HEK293 (cell line): ENCODE data around the gene KLK13.

Experiments used
- CTCF ChIA-PET: fragments of 350-600 bp; formaldehyde crosslinking; extraction: SDS; loops from one replicate; lab custom pipeline; 2021; ENCODE audit warnings: antibody characterized with exemption; lab: Yijun Ruan, JAX
- POLR2A ChIA-PET: fragments of 300-600 bp; formaldehyde crosslinking; extraction: SDS; loops from one replicate; lab custom pipeline; 2020; ENCODE audit warnings: antibody characterized with exemption, inconsistent platforms; lab: Yijun Ruan, JAX
- H3K27ac ChIP-seq: fragments of 200-500 bp; sonication (Bioruptor generic); 2 replicates; pipeline ENCODE4 v1.5.1; 2014; ENCODE audit warnings: low read depth, low read length, control low read depth, inconsistent platforms; ENCODE audit errors: extremely low read depth
- H3K36me3 ChIP-seq, 2 experiments: fragments of 200-500 bp in 1 of 2; sonication (Bioruptor generic) in 1 of 2; 1 replicate in 1 of 2; 2 replicates in 1 of 2; pipeline ENCODE4 v1.5.1; 2014 to 2017; ENCODE audit warnings: inconsistent platforms in 2 of 2, low read length in 2 of 2; ENCODE audit not compliant: control insufficient read depth in 2 of 2, insufficient read depth in 1 of 2
- H3K4me1 ChIP-seq: fragments of 200-500 bp; sonication (Bioruptor generic); 2 replicates; pipeline ENCODE4 v1.5.1; 2014; ENCODE audit warnings: mild to moderate bottlenecking, low read length, inconsistent platforms; ENCODE audit not compliant: control insufficient read depth, insufficient read depth
- H3K4me3 ChIP-seq: 2 replicates; pipeline ENCODE4 v1.5.1; 2011; ENCODE audit warnings: low read depth, mild to moderate bottlenecking, control low read depth, low read length, moderate library complexity
- H3K9me3 ChIP-seq: fragments of 200-500 bp; sonication (Bioruptor generic); 2 replicates; pipeline ENCODE4 v1.5.1; 2014; ENCODE audit warnings: low read depth, low read length, inconsistent platforms; ENCODE audit not compliant: control insufficient read depth, insufficient read depth
- TCF7L2 ChIP-seq: IDR thresholded peaks from 2 replicates; pipeline ENCODE4 v1.6.1; 2011; ENCODE audit warnings: low read depth, mild to moderate bottlenecking, inconsistent platforms, low read length, moderate library complexity, borderline replicate concordance
- TRIM28 ChIP-seq: IDR thresholded peaks from 2 replicates; pipeline ENCODE4 v1.6.1; 2011; ENCODE audit warnings: low read length, control low read depth, borderline replicate concordance
- ZFHX2 ChIP-seq: fragments of 450-650 bp; formaldehyde crosslinking; conservative IDR thresholded peaks from 2 replicates; pipeline ENCODE4 v1.5.1; 2016; ENCODE audit warnings: missing biosample characterization, missing genetic modification characterization
- ZFP69B ChIP-seq: fragments of 450-650 bp; formaldehyde crosslinking; IDR thresholded peaks from 2 replicates; pipeline ENCODE4 v1.5.1; 2016; ENCODE audit warnings: missing biosample characterization, missing genetic modification characterization
- ZNF10 ChIP-seq: fragments of 450-650 bp; formaldehyde crosslinking; IDR thresholded peaks from 2 replicates; pipeline ENCODE4 v1.5.1; 2017; ENCODE audit warnings: missing biosample characterization, missing genetic modification characterization
- ZNF121 ChIP-seq: fragments of 450-650 bp; formaldehyde crosslinking; IDR thresholded peaks from 2 replicates; pipeline ENCODE4 v1.5.1; 2016; ENCODE audit warnings: missing biosample characterization, missing genetic modification characterization
- ZNF155 ChIP-seq: fragments of 450-650 bp; formaldehyde crosslinking; IDR thresholded peaks from 2 replicates; pipeline ENCODE4 v1.5.1; 2016; ENCODE audit warnings: missing biosample characterization, missing genetic modification characterization
- ZNF157 ChIP-seq: fragments of 450-650 bp; formaldehyde crosslinking; IDR thresholded peaks from 2 replicates; pipeline ENCODE4 v1.5.1; 2016; ENCODE audit warnings: missing biosample characterization, missing genetic modification characterization
- ZNF175 ChIP-seq: fragments of 450-650 bp; formaldehyde crosslinking; IDR thresholded peaks from 2 replicates; pipeline ENCODE4 v1.5.1; 2016; ENCODE audit warnings: missing biosample characterization, missing genetic modification characterization
- ZNF184 ChIP-seq: fragments of 450-650 bp; IDR thresholded peaks from 2 replicates; pipeline ENCODE4 v1.5.1; 2018; ENCODE audit warnings: missing biosample characterization, mild to moderate bottlenecking, missing genetic modification characterization
- ZNF37A ChIP-seq: fragments of 450-650 bp; IDR thresholded peaks from 2 replicates; pipeline ENCODE4 v1.5.1; 2018; ENCODE audit warnings: missing biosample characterization, missing genetic modification characterization
- ZNF394 ChIP-seq: fragments of 450-650 bp; formaldehyde crosslinking; IDR thresholded peaks from 2 replicates; pipeline ENCODE4 v1.5.1; 2016; ENCODE audit warnings: missing biosample characterization, missing genetic modification characterization, mild to moderate bottlenecking, moderate library complexity, borderline replicate concordance
- ZNF423 ChIP-seq: fragments of 450-650 bp; formaldehyde crosslinking; IDR thresholded peaks from 2 replicates; pipeline ENCODE4 v1.5.1; 2016; ENCODE audit warnings: missing biosample characterization, missing genetic modification characterization
- ZNF510 ChIP-seq: fragments of 450-650 bp; formaldehyde crosslinking; IDR thresholded peaks from 2 replicates; pipeline ENCODE4 v1.5.1; 2018; ENCODE audit warnings: mild to moderate bottlenecking, missing genetic modification characterization, missing biosample characterization; ENCODE audit not compliant: insufficient replicate concordance
- ZNF521 ChIP-seq: fragments of 450-650 bp; formaldehyde crosslinking; IDR thresholded peaks from 2 replicates; pipeline ENCODE4 v1.5.1; 2017; ENCODE audit warnings: missing biosample characterization, mild to moderate bottlenecking, missing genetic modification characterization
- ZNF623 ChIP-seq: fragments of 450-650 bp; formaldehyde crosslinking; IDR thresholded peaks from 2 replicates; pipeline ENCODE4 v1.5.1; 2016; ENCODE audit warnings: missing biosample characterization, missing genetic modification characterization
- ZNF660 ChIP-seq: fragments of 450-650 bp; IDR thresholded peaks from 2 replicates; pipeline ENCODE4 v1.5.1; 2018; ENCODE audit warnings: missing biosample characterization, mild to moderate bottlenecking, missing genetic modification characterization
- ZNF707 ChIP-seq: fragments of 450-650 bp; formaldehyde crosslinking; IDR thresholded peaks from 2 replicates; pipeline ENCODE4 v1.5.1; 2016; ENCODE audit warnings: missing biosample characterization, missing genetic modification characterization
- ZNF791 ChIP-seq: fragments of 450-650 bp; formaldehyde crosslinking; IDR thresholded peaks from 2 replicates; pipeline ENCODE4 v1.5.1; 2016; ENCODE audit warnings: missing biosample characterization, missing genetic modification characterization
- TF ChIP-seq, protein P1 (sequence below): fragments of 450-650 bp; formaldehyde crosslinking; IDR thresholded peaks from 2 replicates; pipeline ENCODE4 v1.5.1; 2017; ENCODE audit warnings: missing biosample characterization, missing genetic modification characterization
- TF ChIP-seq, protein P2 (sequence below): fragments of 450-650 bp; formaldehyde crosslinking; IDR thresholded peaks from 2 replicates; pipeline ENCODE4 v1.5.1; 2017; ENCODE audit warnings: missing biosample characterization, missing genetic modification characterization
- TF ChIP-seq, protein P3 (sequence below): fragments of 450-650 bp; formaldehyde crosslinking; IDR thresholded peaks from 2 replicates; pipeline ENCODE4 v1.5.1; 2016; ENCODE audit warnings: missing biosample characterization, missing genetic modification characterization
- TF ChIP-seq, protein P4 (sequence below): fragments of 450-650 bp; formaldehyde crosslinking; IDR thresholded peaks from 2 replicates; pipeline ENCODE4 v1.5.1; 2016; ENCODE audit warnings: missing biosample characterization, missing genetic modification characterization

The KLK13 gene

DNA sequence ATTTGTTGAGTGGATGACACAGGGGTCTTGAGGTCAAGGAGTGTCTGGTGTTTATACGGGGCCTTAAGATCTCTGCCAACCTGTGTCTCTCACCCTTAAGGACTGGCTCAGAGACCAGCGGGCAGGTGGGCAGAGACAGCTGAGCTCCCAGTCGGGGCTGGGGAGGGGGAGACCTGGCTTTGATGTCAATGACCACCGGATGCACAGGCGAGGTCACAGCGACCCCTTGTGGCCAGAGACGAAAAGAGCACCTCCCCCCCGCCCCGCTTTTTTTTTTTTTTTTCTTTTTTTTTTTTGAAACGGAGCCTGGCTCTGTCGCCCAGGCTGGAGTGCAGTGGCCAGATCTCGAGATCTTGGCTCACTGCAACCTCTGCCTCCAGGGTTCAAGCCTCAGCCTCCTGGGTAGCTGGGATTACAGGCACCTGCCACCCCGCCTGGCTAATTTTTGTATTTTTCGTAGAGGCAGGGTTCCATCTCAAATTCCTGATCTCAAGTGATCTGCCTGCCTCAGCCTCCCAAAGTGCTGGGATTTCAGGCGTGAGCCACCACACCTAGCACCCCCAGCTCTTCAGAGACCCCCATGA is 29.9 kb upstream of the KLK13 start (continued):
- no peak for TF ChIP-seq ZNF521 (tag by site-specific recombination)
- TF ChIP-seq ZNF394 (tag by site-specific recombination), result no peak
- TF ChIP-seq, protein P1, sequence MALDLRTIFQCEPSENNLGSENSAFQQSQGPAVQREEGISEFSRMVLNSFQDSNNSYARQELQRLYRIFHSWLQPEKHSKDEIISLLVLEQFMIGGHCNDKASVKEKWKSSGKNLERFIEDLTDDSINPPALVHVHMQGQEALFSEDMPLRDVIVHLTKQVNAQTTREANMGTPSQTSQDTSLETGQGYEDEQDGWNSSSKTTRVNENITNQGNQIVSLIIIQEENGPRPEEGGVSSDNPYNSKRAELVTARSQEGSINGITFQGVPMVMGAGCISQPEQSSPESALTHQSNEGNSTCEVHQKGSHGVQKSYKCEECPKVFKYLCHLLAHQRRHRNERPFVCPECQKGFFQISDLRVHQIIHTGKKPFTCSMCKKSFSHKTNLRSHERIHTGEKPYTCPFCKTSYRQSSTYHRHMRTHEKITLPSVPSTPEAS (tag by site-specific recombination), result no peak
- TF ChIP-seq ZNF423, result no peak
- TF ChIP-seq, protein P2, sequence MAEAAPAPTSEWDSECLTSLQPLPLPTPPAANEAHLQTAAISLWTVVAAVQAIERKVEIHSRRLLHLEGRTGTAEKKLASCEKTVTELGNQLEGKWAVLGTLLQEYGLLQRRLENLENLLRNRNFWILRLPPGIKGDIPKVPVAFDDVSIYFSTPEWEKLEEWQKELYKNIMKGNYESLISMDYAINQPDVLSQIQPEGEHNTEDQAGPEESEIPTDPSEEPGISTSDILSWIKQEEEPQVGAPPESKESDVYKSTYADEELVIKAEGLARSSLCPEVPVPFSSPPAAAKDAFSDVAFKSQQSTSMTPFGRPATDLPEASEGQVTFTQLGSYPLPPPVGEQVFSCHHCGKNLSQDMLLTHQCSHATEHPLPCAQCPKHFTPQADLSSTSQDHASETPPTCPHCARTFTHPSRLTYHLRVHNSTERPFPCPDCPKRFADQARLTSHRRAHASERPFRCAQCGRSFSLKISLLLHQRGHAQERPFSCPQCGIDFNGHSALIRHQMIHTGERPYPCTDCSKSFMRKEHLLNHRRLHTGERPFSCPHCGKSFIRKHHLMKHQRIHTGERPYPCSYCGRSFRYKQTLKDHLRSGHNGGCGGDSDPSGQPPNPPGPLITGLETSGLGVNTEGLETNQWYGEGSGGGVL (tag by site-specific recombination), result no peak
- no peak for TF ChIP-seq ZNF660 (tag by site-specific recombination)
- TF ChIP-seq TCF7L2, result peak; percentile 49; the same call in 1 of the 2 replicates
- TF ChIP-seq, protein P3, sequence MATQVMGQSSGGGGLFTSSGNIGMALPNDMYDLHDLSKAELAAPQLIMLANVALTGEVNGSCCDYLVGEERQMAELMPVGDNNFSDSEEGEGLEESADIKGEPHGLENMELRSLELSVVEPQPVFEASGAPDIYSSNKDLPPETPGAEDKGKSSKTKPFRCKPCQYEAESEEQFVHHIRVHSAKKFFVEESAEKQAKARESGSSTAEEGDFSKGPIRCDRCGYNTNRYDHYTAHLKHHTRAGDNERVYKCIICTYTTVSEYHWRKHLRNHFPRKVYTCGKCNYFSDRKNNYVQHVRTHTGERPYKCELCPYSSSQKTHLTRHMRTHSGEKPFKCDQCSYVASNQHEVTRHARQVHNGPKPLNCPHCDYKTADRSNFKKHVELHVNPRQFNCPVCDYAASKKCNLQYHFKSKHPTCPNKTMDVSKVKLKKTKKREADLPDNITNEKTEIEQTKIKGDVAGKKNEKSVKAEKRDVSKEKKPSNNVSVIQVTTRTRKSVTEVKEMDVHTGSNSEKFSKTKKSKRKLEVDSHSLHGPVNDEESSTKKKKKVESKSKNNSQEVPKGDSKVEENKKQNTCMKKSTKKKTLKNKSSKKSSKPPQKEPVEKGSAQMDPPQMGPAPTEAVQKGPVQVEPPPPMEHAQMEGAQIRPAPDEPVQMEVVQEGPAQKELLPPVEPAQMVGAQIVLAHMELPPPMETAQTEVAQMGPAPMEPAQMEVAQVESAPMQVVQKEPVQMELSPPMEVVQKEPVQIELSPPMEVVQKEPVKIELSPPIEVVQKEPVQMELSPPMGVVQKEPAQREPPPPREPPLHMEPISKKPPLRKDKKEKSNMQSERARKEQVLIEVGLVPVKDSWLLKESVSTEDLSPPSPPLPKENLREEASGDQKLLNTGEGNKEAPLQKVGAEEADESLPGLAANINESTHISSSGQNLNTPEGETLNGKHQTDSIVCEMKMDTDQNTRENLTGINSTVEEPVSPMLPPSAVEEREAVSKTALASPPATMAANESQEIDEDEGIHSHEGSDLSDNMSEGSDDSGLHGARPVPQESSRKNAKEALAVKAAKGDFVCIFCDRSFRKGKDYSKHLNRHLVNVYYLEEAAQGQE (tag by site-specific recombination), result no peak
- no peak for TF ChIP-seq ZNF157 (tag by site-specific recombination)
- no peak for TF ChIP-seq ZNF623
- no peak for TF ChIP-seq ZNF175 (tag by site-specific recombination)
- no peak for TF ChIP-seq ZNF37A
- no peak for TF ChIP-seq ZNF155
- TF ChIP-seq, protein P4, sequence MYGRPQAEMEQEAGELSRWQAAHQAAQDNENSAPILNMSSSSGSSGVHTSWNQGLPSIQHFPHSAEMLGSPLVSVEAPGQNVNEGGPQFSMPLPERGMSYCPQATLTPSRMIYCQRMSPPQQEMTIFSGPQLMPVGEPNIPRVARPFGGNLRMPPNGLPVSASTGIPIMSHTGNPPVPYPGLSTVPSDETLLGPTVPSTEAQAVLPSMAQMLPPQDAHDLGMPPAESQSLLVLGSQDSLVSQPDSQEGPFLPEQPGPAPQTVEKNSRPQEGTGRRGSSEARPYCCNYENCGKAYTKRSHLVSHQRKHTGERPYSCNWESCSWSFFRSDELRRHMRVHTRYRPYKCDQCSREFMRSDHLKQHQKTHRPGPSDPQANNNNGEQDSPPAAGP (tag by site-specific recombination), result no peak
- TF ChIP-seq ZFHX2, result 0 out of 2 replicates have a peak, but pooled peaks have one; percentile 8
- no peak for TF ChIP-seq ZNF791 (tag by site-specific recombination)
- no peak for TF ChIP-seq ZNF121 (tag by site-specific recombination)
- no peak for TF ChIP-seq ZFP69B

DNA sequence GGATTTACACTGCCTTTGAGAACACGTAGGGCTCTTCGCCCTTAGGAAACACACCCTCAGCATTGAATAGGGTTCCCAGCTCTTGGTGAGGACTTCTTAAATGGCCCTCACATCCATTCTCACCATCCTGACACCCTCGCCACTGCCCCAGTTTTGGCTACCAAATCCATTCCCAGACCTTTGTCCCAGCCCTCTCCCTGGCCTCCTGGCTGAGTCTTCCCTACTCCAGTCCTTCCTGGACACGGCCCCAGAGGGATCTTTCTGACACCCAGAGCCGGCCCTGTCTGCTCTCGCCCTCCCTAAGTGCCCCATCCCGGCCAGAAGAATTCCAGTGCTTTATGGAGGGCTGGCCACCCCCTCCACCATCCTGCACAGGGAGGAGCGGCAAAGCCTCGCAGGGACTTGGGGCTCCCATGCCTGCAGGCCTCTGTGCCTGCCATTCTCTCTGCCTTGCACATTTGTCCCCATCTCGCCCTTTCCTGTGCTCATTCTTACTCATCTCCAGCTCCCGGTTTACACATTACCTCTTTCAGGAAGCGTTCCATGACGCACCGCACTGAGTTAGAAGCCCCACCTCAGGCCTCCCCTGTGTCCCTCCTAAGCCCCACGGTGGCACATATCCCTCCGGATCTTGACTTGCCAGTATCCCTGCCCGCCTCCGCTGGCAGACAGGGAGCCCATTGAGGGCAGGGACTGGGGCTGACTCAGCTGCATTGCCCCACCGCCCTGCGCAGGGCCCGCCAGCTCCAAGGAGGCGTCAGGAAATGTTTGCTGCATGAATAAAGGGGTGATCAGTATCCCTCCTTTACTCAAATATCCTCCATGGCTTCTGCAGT is 28.8 kb upstream of the KLK13 start:
- TF ChIP-seq TRIM28 (no peak), ZNF510 (no peak), ZNF184 (tag by site-specific recombination) (no peak), ZNF10 (no peak), ZNF707 (tag by site-specific recombination) (no peak)
- H3K27ac ChIP-seq, result no peak overlapping the region
- H3K9me3 ChIP-seq, result no peaks in the 10 kb centered on the region
- POLR2A ChIA-PET, result interaction anchor here (0.9 kb wide), 1 partner anchor 76 kb away, joined by 4 read pairs; no protein-coding TSS in a partner anchor
- no peak overlapping the region for H3K4me3 ChIP-seq
- H3K36me3 ChIP-seq, result peaks cover 0 to 6% of the 10 kb centered on the region in 2 experiments; a peak in 2 of 3 replicates
- H3K4me1 ChIP-seq, result peaks cover 15% of the 10 kb centered on the region
- CTCF ChIA-PET, result interaction anchor here (0.5 to 7.0 kb wide), 31 partner anchors 7 to 737 kb away, joined by 3 to 177 read pairs (median 3); partner anchors contain the start of genes KLK10 and KLK7
